Stimulated activated CD4-positive, alpha-beta T cell treated with anti-CD3 and anti-CD28 coated beads, Interleukin-2, amount 100 ng/mL, for 48 hours (primary cell): ENCODE data around the gene WWTR1.

ENCODE experiments used
- DNase-seq, 2 donors: peaks; one replicate each; pipeline ENCODE4 v3.0.0-alpha.2; 2020

WWTR1 gene

GRCh38 chr3:149654188-149654601, 3.6 kb downstream of the WWTR1 start:
- no peak for DNase-seq

GRCh38 chr3:149653564-149653963, 4.3 kb downstream of the WWTR1 start:
- no peak for DNase-seq

- DNase-seq: no peak
Measured at GRCh38 chr3:149653136-149653535, 4.7 kb downstream of the WWTR1 start.

GRCh38 chr3:149650828-149651227, 7.0 kb downstream of the WWTR1 start:
- no peak for DNase-seq

DNA sequence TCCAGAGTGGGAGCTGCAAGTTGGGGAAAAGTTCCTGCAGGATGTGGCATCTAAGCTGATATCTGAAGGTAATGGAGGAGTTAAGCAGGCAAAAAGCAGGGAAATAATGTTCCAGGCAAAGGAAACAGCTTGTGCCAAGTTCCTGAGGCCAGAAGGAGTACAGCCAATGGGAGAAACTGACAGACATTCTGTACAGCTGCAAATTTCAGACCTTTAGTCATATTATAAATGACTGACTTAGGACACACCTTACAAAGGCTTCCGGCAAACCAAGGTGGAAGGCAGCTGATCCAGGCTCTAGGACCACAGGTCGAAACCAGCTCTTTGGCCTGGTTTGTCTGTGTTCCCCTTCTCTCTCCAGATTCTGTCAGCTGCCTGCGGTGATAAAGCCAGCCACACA, 9.3 kb downstream of the WWTR1 start:
- no peak for DNase-seq

- DNase-seq: no peak
Measured at GRCh38 chr3:149647812-149648211, 10.0 kb downstream of the WWTR1 start.

- DNase-seq: no peak
Measured at GRCh38 chr3:149647285-149647684, 10.5 kb downstream of the WWTR1 start.

GRCh38 chr3:149646181-149646766, 11.6 kb downstream of the WWTR1 start:
- no peak for DNase-seq

- no peak for DNase-seq
Measured at GRCh38 chr3:149643963-149644362, 13.9 kb downstream of the WWTR1 start.

DNA sequence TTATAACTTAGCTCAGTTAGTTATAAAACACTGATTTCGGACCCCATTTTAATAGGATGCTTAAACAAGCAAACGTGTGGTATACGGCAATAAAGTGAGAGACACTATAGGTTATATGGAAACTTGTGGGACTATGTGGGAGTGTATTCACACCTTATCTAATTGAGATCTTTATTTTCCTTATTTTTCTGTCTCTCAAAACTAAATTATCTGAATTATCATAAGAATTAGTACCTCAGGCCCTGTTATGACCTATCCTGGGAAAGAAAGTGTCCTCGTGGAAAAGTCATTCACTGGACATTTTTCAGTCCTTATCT, 14.4 kb downstream of the WWTR1 start:
- no peak for DNase-seq

DNA sequence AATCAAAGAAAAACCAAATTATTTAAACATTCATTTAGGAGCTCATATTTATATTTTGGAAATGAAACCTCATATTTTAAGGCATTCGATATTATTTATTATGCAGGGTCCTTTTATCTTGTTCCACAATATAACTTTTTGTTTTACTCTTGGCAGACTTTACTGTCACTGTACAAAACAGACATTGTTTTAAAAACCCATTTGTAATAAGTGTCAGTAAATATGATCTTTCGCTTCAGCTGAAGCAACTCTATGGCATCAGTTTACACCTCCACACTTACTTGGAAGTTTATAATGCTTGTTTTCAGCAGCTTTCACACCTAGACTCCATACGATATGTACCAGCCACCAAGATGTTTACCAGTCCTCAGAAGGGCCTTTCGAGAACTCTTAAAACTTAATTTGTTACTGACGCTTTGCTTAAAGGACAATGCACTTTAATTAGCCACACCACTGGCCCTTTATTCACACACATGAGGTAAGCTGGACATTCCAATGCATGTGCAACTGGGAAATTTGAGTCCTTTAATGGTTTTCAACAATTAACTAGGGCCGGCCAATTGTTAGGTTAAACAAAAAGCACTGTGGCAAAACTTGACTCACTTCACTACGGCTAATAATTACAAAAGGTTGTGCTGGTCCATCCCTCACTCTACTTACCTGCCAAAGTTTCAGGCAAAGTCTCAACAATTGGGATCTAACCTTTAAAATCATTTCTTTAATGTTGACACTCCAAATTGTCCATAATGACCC, 16.7 kb downstream of the WWTR1 start:
- no peak for DNase-seq

DNA sequence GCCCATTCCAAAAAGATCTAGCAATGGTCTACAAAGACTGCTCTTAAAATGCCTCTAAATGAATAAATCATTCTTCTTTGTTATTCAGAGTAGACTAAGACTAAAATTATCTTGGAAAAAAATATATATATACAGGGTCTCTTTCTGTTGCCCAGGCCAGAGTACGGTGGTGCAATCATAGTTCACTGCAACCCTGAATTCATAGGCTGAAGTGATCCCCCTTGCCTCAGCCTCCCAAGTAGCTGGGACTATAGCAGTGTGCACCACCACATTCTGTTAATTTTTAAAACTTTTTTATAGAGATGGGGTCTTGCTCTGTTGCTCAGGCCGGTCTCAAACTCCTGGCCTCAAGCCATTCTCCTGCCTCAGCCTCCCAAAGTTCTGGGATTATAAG, 18.7 kb downstream of the WWTR1 start:
- no peak for DNase-seq

DNA sequence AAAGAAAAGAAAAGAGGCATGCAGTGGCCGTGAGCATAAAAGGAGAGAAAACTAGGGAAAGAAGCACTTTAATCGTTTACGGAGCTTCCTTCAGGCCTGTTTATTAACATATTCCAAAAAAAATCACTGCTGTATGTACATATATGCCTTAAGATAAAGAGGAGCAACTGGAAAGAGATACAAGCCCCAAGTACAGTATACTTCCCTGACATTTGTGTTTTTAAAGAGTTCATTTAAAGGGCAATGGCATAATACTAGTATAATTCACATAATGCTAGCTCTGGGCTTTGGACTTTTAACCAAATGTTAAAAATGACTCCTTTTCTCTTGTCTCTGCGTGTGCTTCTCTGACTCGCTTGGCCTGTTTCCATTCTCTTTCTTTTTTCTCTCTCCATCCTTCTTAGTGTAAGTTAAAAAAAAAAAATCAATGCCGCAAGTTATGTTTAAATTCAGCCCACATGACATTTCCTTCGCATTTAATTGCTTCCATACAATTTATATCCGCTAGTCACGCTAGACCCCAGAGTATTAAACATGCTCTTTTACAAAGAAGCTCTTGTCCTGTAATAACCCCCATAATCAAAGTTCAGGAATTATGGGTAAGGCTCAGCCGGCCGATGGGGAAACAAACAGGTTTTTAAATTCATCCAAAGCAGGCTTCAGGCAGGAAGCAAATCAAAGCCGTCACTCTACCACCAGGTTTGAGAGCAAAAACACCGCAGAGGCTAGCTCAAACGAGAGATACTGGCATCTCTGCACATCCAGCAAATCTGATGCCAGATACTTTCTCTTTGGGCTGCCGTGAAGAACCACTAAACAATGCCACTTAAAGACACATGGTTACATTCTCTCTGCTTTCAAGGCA, 19.4 kb downstream of the WWTR1 start:
- DNase-seq: no peak

- no peak for DNase-seq
Measured at GRCh38 chr3:149635396-149635795, 22.4 kb downstream of the WWTR1 start.

- DNase-seq: no peak
Measured at GRCh38 chr3:149634573-149634972, 23.3 kb downstream of the WWTR1 start.

GRCh38 chr3:149634072-149634471, 23.8 kb downstream of the WWTR1 start:
- DNase-seq: no peak

GRCh38 chr3:149632225-149632624, 25.6 kb downstream of the WWTR1 start:
- DNase-seq: no peak

GRCh38 chr3:149630806-149631205, 27.0 kb downstream of the WWTR1 start:
- no peak for DNase-seq

- DNase-seq: no peak
Measured at GRCh38 chr3:149628957-149629670, 28.7 kb downstream of the WWTR1 start.

- DNase-seq: no peak
Measured at GRCh38 chr3:149626671-149627070, 31.2 kb downstream of the WWTR1 start.

GRCh38 chr3:149625795-149626194, 32.0 kb downstream of the WWTR1 start:
- DNase-seq: no peak

GRCh38 chr3:149623824-149624223, 34.0 kb downstream of the WWTR1 start:
- no peak for DNase-seq
